K562 (cell line): ENCODE results near the gene ZBTB7A.
"Not testable (repeated sequence)": the region's sequence is repeated elsewhere in the genome, so short reads cannot be mapped to it uniquely, and the experiment has no call there.

Experiments
- TAF1 ChIP-seq: IDR thresholded peaks from 2 replicates; pipeline ENCODE4 v1.6.1; 2011; ENCODE audit warnings: mild to moderate bottlenecking, low read length, moderate library complexity; ENCODE audit not compliant: insufficient read depth, control insufficient read depth, severe bottlenecking; ENCODE audit errors: extremely low read depth
- ZNF764 ChIP-seq: fragments of 250-450 bp; sonication (Bioruptor Pico); IDR thresholded peaks from 2 replicates; pipeline ENCODE4 v1.4.0; 2020; ENCODE audit warnings: low read depth, mild to moderate bottlenecking, moderate library complexity
- ZSCAN32 ChIP-seq: fragments of 450-650 bp; formaldehyde crosslinking; IDR thresholded peaks from 2 replicates; pipeline ENCODE4 v1.4.0; 2020; ENCODE audit warnings: mild to moderate bottlenecking, moderate library complexity

DNA sequence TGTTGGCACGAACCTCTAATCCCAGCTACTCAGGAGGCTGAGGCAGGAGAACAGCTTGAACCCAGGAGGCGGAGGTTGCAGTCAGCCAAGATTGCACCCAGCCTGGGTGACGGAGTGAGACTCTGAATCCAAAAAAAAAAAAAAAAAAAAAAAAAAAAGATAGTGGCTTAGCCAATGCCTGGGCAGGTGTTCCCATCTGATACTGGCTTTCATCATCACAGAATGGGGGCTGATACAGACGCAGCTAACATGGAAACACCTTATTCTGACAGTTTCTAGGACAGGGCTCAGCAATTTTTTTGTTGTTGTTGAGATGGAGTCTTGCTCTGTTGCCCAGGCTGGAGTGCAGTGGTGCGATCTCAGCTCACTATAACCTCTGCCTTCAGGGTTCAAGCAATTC lies 65.9 kb downstream of the ZBTB7A start:
- not testable (repeated sequence) for TF ChIP-seq ZSCAN32 (CRISPR knock-in tag); ZNF764 (CRISPR knock-in tag); TAF1
